Loucy (cell line): Measurements from ENCODE around the gene H2AZ2.
"Not testable (repeated sequence)": the region's sequence is repeated elsewhere in the genome, so short reads cannot be mapped to it uniquely, and the experiment has no call there.

ENCODE experiments used
- H2AFZ ChIP-seq: fragments of 200-600 bp; sonication (generic); 2 replicates; pipeline ENCODE4 v1.6.0; 2016; ENCODE audit warnings: antibody characterized with exemption, mild to moderate bottlenecking, low read length, moderate library complexity
- H3F3A ChIP-seq: fragments of 200-600 bp; 2 replicates; pipeline ENCODE4 v1.6.0; 2016; ENCODE audit warnings: antibody characterized with exemption, low read depth, mild to moderate bottlenecking
- H3K27me3 ChIP-seq: fragments of 200-600 bp; sonication (generic); 2 replicates; pipeline ENCODE4 v1.6.1; 2014; ENCODE audit warnings: low read length, mild to moderate bottlenecking; ENCODE audit not compliant: insufficient read depth, poor library complexity, severe bottlenecking
- H3K36me3 ChIP-seq: fragments of 200-600 bp; sonication (generic); 2 replicates; pipeline ENCODE4 v1.6.1; 2016; ENCODE audit warnings: low read length; ENCODE audit not compliant: insufficient read depth
- H3K4me1 ChIP-seq: fragments of 200-600 bp; sonication (generic); 2 replicates; pipeline ENCODE4 v1.5.1; 2014; ENCODE audit warnings: low read length, mild to moderate bottlenecking; ENCODE audit not compliant: insufficient read depth, poor library complexity, severe bottlenecking
- H3K4me2 ChIP-seq: fragments of 200-600 bp; sonication (generic); 2 replicates; pipeline ENCODE4 v1.6.0; 2014; ENCODE audit warnings: antibody characterized with exemption, low read length, low read depth, mild to moderate bottlenecking; ENCODE audit not compliant: poor library complexity, severe bottlenecking
- H3K4me3 ChIP-seq: fragments of 200-600 bp; sonication (generic); 2 replicates; pipeline ENCODE4 v1.5.1; 2014; ENCODE audit warnings: low read length, mild to moderate bottlenecking, mixed read lengths; ENCODE audit not compliant: poor library complexity, severe bottlenecking
- H3K79me2 ChIP-seq: fragments of 200-600 bp; sonication (generic); 2 replicates; pipeline ENCODE4 v1.6.1; 2014; ENCODE audit warnings: low read length; ENCODE audit not compliant: insufficient read depth
- H3K9ac ChIP-seq: fragments of 200-600 bp; sonication (generic); 2 replicates; pipeline ENCODE4 v1.6.0; 2014; ENCODE audit warnings: mild to moderate bottlenecking, low read depth, low read length, moderate library complexity; ENCODE audit not compliant: poor library complexity, severe bottlenecking
- H3K9me2 ChIP-seq: fragments of 200-600 bp; sonication (generic); replicated peaks from 2 replicates; pipeline ENCODE4 v1.6.1; 2016; ENCODE audit warnings: low read depth, low read length, mixed read lengths
- H3K9me3 ChIP-seq: fragments of 200-600 bp; sonication (generic); 2 replicates; pipeline ENCODE4 v1.6.1; 2014; ENCODE audit warnings: mild to moderate bottlenecking, antibody characterized with exemption, low read length, low read depth; ENCODE audit not compliant: insufficient read depth
- H4K20me1 ChIP-seq: fragments of 200-600 bp; sonication (generic); 2 replicates; pipeline ENCODE4 v1.6.0; 2014; ENCODE audit warnings: antibody characterized with exemption, low read length, mild to moderate bottlenecking; ENCODE audit not compliant: insufficient read depth, poor library complexity, severe bottlenecking
- CTCF ChIP-seq: fragments of 200-600 bp; sonication (generic); conservative IDR thresholded peaks from 2 replicates; pipeline ENCODE4 v1.5.1; 2014; ENCODE audit warnings: mild to moderate bottlenecking, antibody characterized with exemption, low read length
- EZH2phosphoT487 ChIP-seq: fragments of 200-600 bp; IDR thresholded peaks from 2 replicates; pipeline ENCODE4 v1.6.1; 2018; ENCODE audit warnings: antibody characterized with exemption, mild to moderate bottlenecking, moderate library complexity, borderline replicate concordance

The H2AZ2 gene

DNA sequence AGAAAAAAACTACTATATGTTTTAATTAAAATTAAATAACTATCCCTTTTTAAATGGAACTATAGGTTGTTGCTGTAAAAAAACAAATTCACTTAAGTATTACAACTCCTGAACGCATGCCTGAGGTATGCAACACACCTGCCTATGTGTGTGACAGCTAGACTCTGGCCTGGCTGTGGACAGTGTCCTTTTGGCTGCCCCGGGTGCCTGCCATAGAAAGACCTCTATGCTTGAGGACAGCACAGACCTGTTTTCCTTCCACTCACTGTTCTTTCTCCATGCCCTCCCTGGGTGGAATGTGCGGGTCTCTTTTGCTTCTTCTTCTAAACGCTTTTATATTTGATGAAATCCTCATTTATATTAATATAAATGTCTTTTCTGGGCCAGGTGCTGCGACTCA, 57.9 kb downstream of the H2AZ2 start:
- no peak overlapping the region for H3K4me3 ChIP-seq
- no peak overlapping the region for H3K9ac ChIP-seq
- H2AFZ ChIP-seq = no peak overlapping the region
- no peaks in the 10 kb centered on the region for H3K9me2 ChIP-seq
- no peak overlapping the region for H3K4me2 ChIP-seq
- TF ChIP-seq CTCF = no peak
- no peak for TF ChIP-seq EZH2phosphoT487
- H4K20me1 ChIP-seq = no peaks in the 10 kb centered on the region
- no peaks in the 10 kb centered on the region for H3K9me3 ChIP-seq
- H3F3A ChIP-seq = no peaks in the 10 kb centered on the region
- no peaks in the 10 kb centered on the region for H3K79me2 ChIP-seq
- no peaks in the 10 kb centered on the region for H3K4me1 ChIP-seq
- no peaks in the 10 kb centered on the region for H3K27me3 ChIP-seq
- H3K36me3 ChIP-seq = no peaks in the 10 kb centered on the region

DNA sequence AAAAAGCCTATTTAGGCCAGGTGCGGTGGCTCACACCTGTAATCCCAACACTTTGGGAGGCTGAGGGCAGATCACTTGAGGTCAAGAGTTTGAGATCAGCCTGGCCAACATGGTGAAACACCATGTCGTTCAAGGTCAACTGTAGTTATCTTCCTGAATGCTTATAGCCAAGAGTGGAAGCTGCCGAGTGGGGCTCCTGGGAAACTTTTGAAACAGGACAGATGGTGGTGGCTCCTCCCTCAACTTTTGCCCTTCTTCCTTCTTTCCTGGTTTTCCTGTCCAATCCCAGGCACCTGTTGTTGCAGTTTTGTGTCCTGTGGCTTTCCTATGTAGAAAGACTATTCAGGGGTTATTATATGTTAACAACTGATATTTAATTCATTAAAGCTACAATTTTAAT, 60.1 kb downstream of the H2AZ2 start:
- Histone ChIP-seq H3K9ac (no peak overlapping the region), H3K36me3 (no peaks in the 10 kb centered on the region), H4K20me1 (no peaks in the 10 kb centered on the region), H3F3A (no peaks in the 10 kb centered on the region), H3K4me2 (no peak overlapping the region), H3K27me3 (no peaks in the 10 kb centered on the region), H3K4me1 (no peaks in the 10 kb centered on the region), H3K9me2 (no peaks in the 10 kb centered on the region), H3K9me3 (peaks cover 2% of the 10 kb centered on the region; the same call in 1 of the 2 replicates), H2AFZ (no peak overlapping the region), H3K4me3 (no peak overlapping the region), H3K79me2 (no peaks in the 10 kb centered on the region)
- TF ChIP-seq EZH2phosphoT487 (no peak), CTCF (no peak)

DNA sequence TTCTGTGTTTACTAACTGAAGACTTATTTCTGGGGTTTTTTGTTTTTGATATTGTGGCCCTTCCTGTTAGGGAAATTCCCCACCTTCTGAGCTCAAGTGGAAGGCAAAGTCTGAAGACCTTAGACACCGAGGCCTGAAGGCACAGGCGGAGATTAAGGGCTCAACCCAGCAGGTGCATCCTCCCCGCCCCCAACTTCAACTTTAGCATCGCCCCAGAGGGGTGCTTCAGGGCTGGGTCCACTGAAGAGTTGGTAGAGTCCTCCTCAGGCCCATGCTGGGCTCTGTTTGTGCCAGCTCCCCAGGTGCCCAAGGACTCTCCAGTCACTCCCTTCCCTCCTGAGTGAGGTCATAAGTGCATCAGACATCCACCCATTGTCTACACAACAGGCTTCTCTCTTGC, 60.8 kb downstream of the H2AZ2 start:
- Histone ChIP-seq H3K4me2 (no peak overlapping the region), H3K36me3 (no peaks in the 10 kb centered on the region), H3F3A (no peaks in the 10 kb centered on the region), H2AFZ (no peak overlapping the region), H3K79me2 (no peaks in the 10 kb centered on the region), H3K27me3 (no peaks in the 10 kb centered on the region), H3K4me3 (no peak overlapping the region), H3K9me3 (peaks cover 2% of the 10 kb centered on the region; the same call in 1 of the 2 replicates), H3K9ac (no peak overlapping the region), H4K20me1 (no peaks in the 10 kb centered on the region), H3K9me2 (no peaks in the 10 kb centered on the region), H3K4me1 (no peaks in the 10 kb centered on the region)
- TF ChIP-seq EZH2phosphoT487 (no peak), CTCF (no peak)

DNA sequence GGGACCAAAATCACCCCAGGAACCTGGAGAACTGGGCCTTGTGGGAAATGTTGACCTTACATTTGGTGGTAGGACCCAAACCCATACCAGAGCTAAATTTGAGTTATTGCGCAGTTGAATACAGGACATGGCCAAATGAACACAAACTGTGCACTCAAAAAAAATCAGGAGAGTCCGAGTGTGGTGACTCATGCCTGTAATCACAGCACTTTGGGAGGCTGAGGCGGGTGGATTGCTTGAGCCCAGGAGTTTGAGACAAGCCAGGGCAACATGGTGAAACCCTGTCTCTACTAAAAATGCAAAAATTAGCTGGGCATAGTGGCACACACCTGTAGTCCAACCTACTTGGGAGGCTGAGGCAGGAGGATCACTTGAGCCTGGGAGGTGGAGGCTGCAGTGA, 62.7 kb downstream of the H2AZ2 start:
- H3K9me2 ChIP-seq, H3K4me1 ChIP-seq, H3K9ac ChIP-seq, H3K4me3 ChIP-seq, H4K20me1 ChIP-seq, H3K27me3 ChIP-seq, H3K79me2 ChIP-seq, H3K4me2 ChIP-seq, H3F3A ChIP-seq, H3K9me3 ChIP-seq, H2AFZ ChIP-seq, H3K36me3 ChIP-seq: not testable (repeated sequence)
